Stomach (tissue), 9 donors: ENCODE data around the gene MICAL3. TPM values are rescaled to one million over a fixed set of nuclear protein-coding genes. Genes with fewer than 3 reads are reported as not detected.

Experiments used
- DNase-seq, 2 donors: peaks; one replicate each; pipeline versions ENCODE4 v3.0.0 to v3.0.0-alpha.2; 2013 to 2019
- H3K27ac ChIP-seq, 5 donors: fragments of 200-600 bp in 4 of 5; sonication (generic) in 4 of 5; one replicate each; pipeline ENCODE4 v1.5.1; 2013 to 2019; ENCODE audit warnings: mild to moderate bottlenecking in 1 of 5, moderate library complexity in 1 of 5
- H3K27me3 ChIP-seq, 3 donors: fragments of 200-600 bp; sonication (generic); one replicate each; pipeline ENCODE4 v1.5.1; 2017 to 2019; ENCODE audit warnings: mixed run types in 1 of 3
- H3K36me3 ChIP-seq, 4 donors: fragments of 200-600 bp; sonication (generic); 1 replicate in 3 of 4; 2 replicates in 1 of 4; pipeline ENCODE4 v1.5.1; 2016 to 2019
- H3K4me1 ChIP-seq, 4 donors: fragments of 200-600 bp; sonication (generic); one replicate each; pipeline ENCODE4 v1.5.1; 2016 to 2019
- H3K4me3 ChIP-seq, 4 donors: fragments of 200-600 bp; sonication (generic) in 3 of 4; one replicate each; pipeline ENCODE4 v1.5.1; 2016 to 2019; ENCODE audit warnings: mild to moderate bottlenecking in 1 of 4
- H3K9me3 ChIP-seq, 4 donors: fragments of 200-600 bp; sonication (generic); one replicate each; pipeline ENCODE4 v1.5.1; 2016 to 2019
- CTCF ChIP-seq, 7 experiments: fragments of 450-650 bp in 4 of 7; fragments of 200-600 bp in 3 of 7; sonication (generic) in 3 of 7; IDR thresholded peaks; one replicate each; pipeline ENCODE4 v1.5.1; 2016 to 2019; ENCODE audit warnings: antibody characterized with exemption in 7 of 7, control low read depth in 2 of 7, mild to moderate bottlenecking in 1 of 7
- EP300 ChIP-seq: sonication (generic); formaldehyde crosslinking; IDR thresholded peaks from one replicate; pipeline ENCODE4 v1.6.1; 2017; ENCODE audit warnings: antibody characterized with exemption
- POLR2A ChIP-seq, 4 donors: fragments of 450-650 bp; IDR thresholded peaks; one replicate each; pipeline ENCODE4 v1.6.1; 2016; ENCODE audit warnings: antibody characterized with exemption in 4 of 4, control low read depth in 2 of 4, mild to moderate bottlenecking in 1 of 4, moderate library complexity in 1 of 4
- POLR2AphosphoS5 ChIP-seq, 3 donors: sonication (generic); formaldehyde crosslinking; IDR thresholded peaks; one replicate each; pipeline ENCODE4 v1.6.1; 2016; ENCODE audit warnings: antibody characterized with exemption in 3 of 3
- WGBS, 5 donors: extraction: QIAGEN DNeasy Blood & Tissue Kit in 3 of 5; methylation state at CpG; one replicate each; pipeline versions ENCODE4 v1.1.5 to v1.1.7; 2013 to 2018; 5-methylcytosine and 5-hydroxymethylcytosine counted together
- intact Hi-C: fragments of 100-400 bp; cut with DNase I; formaldehyde crosslinking; loops from one replicate; pipeline ENCODE4 v1.15.1; 2023; ENCODE audit warnings: low total_unique reads
- polyA plus RNA-seq, 3 donors: library from polyadenylated mRNA; stranded (reverse); fragments of 200-250 nt; gene quantifications; one replicate each; pipeline ENCODE4 v1.2.3, GENCODE V29; 2013
- total RNA-seq, 5 donors: library from RNA; depleted of rRNA; stranded (reverse); fragments of >200 nt; gene quantifications; one replicate each; pipeline versions ENCODE4 v1.1.0 to v1.2.3, GENCODE V29; 2014 to 2016
- donor health status: healthy with polysubstance abuse.
- donor health status: Bipolar disorder and iron deficiency.
- donor health status: healthy.

Gene MICAL3
- total and polyA plus RNA-seq, 8 donors: 3.5 to 130 (median 24.0) TPM

- TF ChIP-seq CTCF (IDR thresholded peaks at IDR 0.05) (no peak), POLR2AphosphoS5 (IDR thresholded peaks at IDR 0.05) (no peak), EP300 (no peak), POLR2A (IDR thresholded peaks at IDR 0.05) (no peak)
- intact Hi-C loops: loop anchor here (5.0 kb wide), 1 partner anchor 245 kb away; no protein-coding TSS in a partner anchor
- no peak for DNase-seq
- Histone ChIP-seq H3K4me3 (no peak overlapping the region), H3K36me3 (peaks cover 0 to 64% (median 54%) of the 10 kb centered on the region in 4 donors), H3K27me3 (no peaks in the 10 kb centered on the region), H3K4me1 (peaks cover 11 to 30% (median 20%) of the 10 kb centered on the region in 4 donors), H3K27ac (no peak overlapping the region), H3K9me3 (no peaks in the 10 kb centered on the region)
- WGBS, 5 donors: 83 to 92% (median 88%) methylated on average over 16 of the region's 16 CpGs
Measured at GRCh38 chr22:17827466-17827865, 196.9 kb downstream of the MICAL3 start.

DNA sequence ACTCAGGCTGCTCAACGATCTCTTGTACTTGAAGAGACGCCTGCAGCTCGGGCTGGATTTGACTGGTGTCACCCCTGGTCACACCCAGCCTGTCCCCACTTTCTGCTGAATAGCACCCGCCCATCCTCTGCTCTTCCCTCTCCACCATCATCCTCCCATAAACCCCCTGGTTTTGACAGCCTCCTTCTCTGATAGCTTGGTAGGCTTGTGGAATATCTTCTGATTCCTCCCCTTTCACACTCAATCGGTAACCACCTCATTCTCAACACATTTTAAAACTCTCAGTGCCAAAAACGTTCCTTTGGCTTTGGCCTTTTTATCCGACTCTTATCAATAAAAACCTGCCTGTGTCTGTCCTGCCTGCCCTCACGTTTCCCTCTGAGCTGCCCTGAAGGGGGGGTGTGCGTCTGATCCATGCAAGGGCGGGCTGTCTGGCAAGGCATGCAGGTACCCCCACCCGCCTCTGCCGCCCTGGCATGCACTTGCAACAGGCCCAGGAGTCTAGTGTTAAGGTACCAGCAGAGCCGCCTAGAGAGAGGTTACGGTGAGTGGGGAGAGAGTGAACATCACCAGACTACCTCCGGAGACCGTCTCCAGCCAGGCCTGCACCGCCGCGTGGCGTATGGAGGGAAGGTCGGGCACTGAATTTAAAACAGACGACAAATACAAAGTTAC is 198.3 kb downstream of the MICAL3 start:
- H3K9me3 ChIP-seq: no peaks in the 10 kb centered on the region
- H3K4me1 ChIP-seq: peaks cover 7 to 16% (median 13%) of the 10 kb centered on the region in 4 donors
- no peak for TF ChIP-seq CTCF (IDR thresholded peaks at IDR 0.05)
- TF ChIP-seq POLR2AphosphoS5 (IDR thresholded peaks at IDR 0.05): no peak
- TF ChIP-seq EP300: no peak
- no peak for TF ChIP-seq POLR2A (IDR thresholded peaks at IDR 0.05)
- H3K27ac ChIP-seq: no peak overlapping the region
- no peaks in the 10 kb centered on the region for H3K27me3 ChIP-seq
- peaks cover 0 to 73% (median 68%) of the 10 kb centered on the region in 4 donors for H3K36me3 ChIP-seq
- intact Hi-C loops: loop anchor here (5.0 kb wide), 1 partner anchor 246 kb away; no protein-coding TSS in a partner anchor
- H3K4me3 ChIP-seq: no peak overlapping the region
- WGBS, 5 donors: 91 to 94% (median 92%) methylated on average over 22 of the region's 22 CpGs
- no peak for DNase-seq

DNA sequence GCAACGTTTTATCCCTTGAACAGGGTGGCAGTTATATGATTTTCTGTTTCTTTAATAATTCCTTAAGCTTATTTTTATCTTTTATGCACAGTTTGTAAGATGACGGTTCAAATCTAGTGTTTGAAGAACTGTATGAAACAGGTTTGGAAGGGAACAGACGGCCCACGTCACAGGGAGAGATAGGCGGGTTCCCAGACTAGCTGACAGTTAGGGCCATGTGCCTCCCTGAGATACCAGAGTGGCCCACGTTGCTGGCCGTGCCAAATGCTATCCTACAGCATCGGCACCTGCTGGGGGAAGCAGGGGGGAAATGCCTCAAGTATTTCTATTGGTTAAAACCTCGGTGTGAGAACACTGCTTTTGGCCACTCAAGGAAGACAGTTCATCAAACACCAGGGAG is 199.9 kb downstream of the MICAL3 start:
- intact Hi-C loops: no loop called here
- H3K27me3 ChIP-seq: no peaks in the 10 kb centered on the region
- TF ChIP-seq POLR2AphosphoS5 (IDR thresholded peaks at IDR 0.05) (no peak), EP300 (no peak), CTCF (IDR thresholded peaks at IDR 0.05) (no peak), POLR2A (IDR thresholded peaks at IDR 0.05) (no peak)
- H3K4me1 ChIP-seq: peaks cover 0 to 1% (median under 1%) of the 10 kb centered on the region in 4 donors
- DNase-seq: no peak
- H3K4me3 ChIP-seq: no peak overlapping the region
- WGBS, 5 donors: 82 to 89% (median 84%) methylated on average over 9 of the region's 9 CpGs
- H3K36me3 ChIP-seq: peaks cover 0 to 80% (median 70%) of the 10 kb centered on the region in 4 donors
- H3K9me3 ChIP-seq: no peaks in the 10 kb centered on the region
- no peak overlapping the region for H3K27ac ChIP-seq

- Histone ChIP-seq H3K27ac (no peak overlapping the region), H3K4me3 (no peak overlapping the region), H3K36me3 (peaks cover 0 to 85% (median 71%) of the 10 kb centered on the region in 4 donors), H3K9me3 (no peaks in the 10 kb centered on the region), H3K27me3 (no peaks in the 10 kb centered on the region), H3K4me1 (no peaks in the 10 kb centered on the region)
- TF ChIP-seq POLR2AphosphoS5 (IDR thresholded peaks at IDR 0.05): no peak
- no peak for TF ChIP-seq POLR2A (IDR thresholded peaks at IDR 0.05)
- no peak for TF ChIP-seq CTCF (IDR thresholded peaks at IDR 0.05)
- no peak for TF ChIP-seq EP300
- DNase-seq: no peak
- 92 to 96% (median 93%) methylated on average over 13 to 15 of the region's 15 CpGs for WGBS, 5 donors
- intact Hi-C loops: no loop called here
Measured at GRCh38 chr22:17823964-17824363, 200.4 kb downstream of the MICAL3 start.
